IMR-90 (cell line): ENCODE results near the gene ZNRF3. TPM values are rescaled to one million over a fixed set of nuclear protein-coding genes. Genes with fewer than 3 reads are reported as not detected.

ENCODE experiments used
- ATAC-seq: fragments of 200-7000 bp; cut with Tn5 transposase; 2 replicates; pipeline ENCODE4 v1.9.1; 2020; ENCODE audit warnings: low read depth, mild to moderate bottlenecking, moderate library complexity
- BruUV-seq: library from RNA; stranded (reverse); fragments of 400-500 nt; replicated peaks from 2 replicates; lab custom pipeline; 2021; lab: Mats Ljungman, UMichigan
- CTCF ChIA-PET: fragments of 300-600 bp; formaldehyde crosslinking; extraction: SDS; loops from one replicate; lab custom pipeline; 2021; ENCODE audit warnings: antibody characterized with exemption; lab: Yijun Ruan, JAX
- POLR2A ChIA-PET: fragments of 300-600 bp; sonication (Branson Sonifier 250); formaldehyde crosslinking; loops from one replicate; lab custom pipeline; 2022; ENCODE audit warnings: antibody characterized with exemption; ENCODE audit not compliant: unreplicated experiment; lab: Charles Lee
- DNase-seq: peaks from one replicate; pipeline ENCODE4 v3.0.0; 2013
- H2AFZ ChIP-seq: replicated peaks from 2 replicates; pipeline ENCODE3; 2013; ENCODE audit warnings: low read length, mild to moderate bottlenecking; ENCODE audit not compliant: poor library complexity
- H2AK5ac ChIP-seq: 2 replicates; pipeline ENCODE4 v1.6.1; 2013; ENCODE audit warnings: low read depth, low read length, inconsistent platforms
- H2AK9ac ChIP-seq: replicated peaks from 2 replicates; pipeline ENCODE3; 2013; ENCODE audit warnings: mild to moderate bottlenecking, low read depth, low read length, moderate library complexity; ENCODE audit not compliant: poor library complexity
- H2BK120ac ChIP-seq: 2 replicates; pipeline ENCODE4 v1.6.1; 2013; ENCODE audit warnings: low read depth, low read length, inconsistent platforms
- H2BK15ac ChIP-seq: 3 replicates; pipeline ENCODE4 v1.6.1; 2013; ENCODE audit warnings: low read depth, low read length, inconsistent platforms
- H2BK20ac ChIP-seq: 2 replicates; pipeline ENCODE4 v1.6.1; 2013; ENCODE audit warnings: low read depth, mild to moderate bottlenecking, inconsistent platforms, low read length, moderate library complexity
- H2BK5ac ChIP-seq: 2 replicates; pipeline ENCODE4 v1.6.1; 2013; ENCODE audit warnings: mild to moderate bottlenecking, low read depth, low read length, inconsistent platforms; ENCODE audit not compliant: poor library complexity, severe bottlenecking
- H3K14ac ChIP-seq: replicated peaks from 2 replicates; pipeline ENCODE4 v1.6.1; 2013; ENCODE audit warnings: low read depth, low read length, inconsistent platforms
- H3K18ac ChIP-seq: 2 replicates; pipeline ENCODE4 v1.6.1; 2013; ENCODE audit warnings: low read depth, low read length, control low read depth
- H3K23ac ChIP-seq: 2 replicates; pipeline ENCODE4 v1.6.1; 2013; ENCODE audit warnings: low read depth, low read length, inconsistent platforms
- H3K27ac ChIP-seq: 2 replicates; pipeline ENCODE4 v1.5.1; 2013; ENCODE audit warnings: mild to moderate bottlenecking, control low read depth, low read length; ENCODE audit not compliant: insufficient read depth
- H3K27me3 ChIP-seq: 2 replicates; pipeline ENCODE4 v1.6.1; 2013; ENCODE audit warnings: low read length; ENCODE audit not compliant: control insufficient read depth, insufficient read depth
- H3K36me3 ChIP-seq: 2 replicates; pipeline ENCODE4 v1.6.1; 2013; ENCODE audit warnings: low read length, mixed read lengths; ENCODE audit not compliant: control insufficient read depth, insufficient read depth
- H3K4ac ChIP-seq: 2 replicates; pipeline ENCODE4 v1.6.1; 2013; ENCODE audit warnings: low read depth, low read length, inconsistent platforms
- H3K4me1 ChIP-seq: 2 replicates; pipeline ENCODE4 v1.6.1; 2013; ENCODE audit warnings: low read length, mixed read lengths; ENCODE audit not compliant: control insufficient read depth, insufficient read depth
- H3K4me2 ChIP-seq: 2 replicates; pipeline ENCODE4 v1.6.1; 2013; ENCODE audit warnings: low read depth, mild to moderate bottlenecking, control low read depth, low read length, moderate library complexity
- H3K4me3 ChIP-seq: 2 replicates; pipeline ENCODE4 v1.5.1; 2013; ENCODE audit warnings: low read depth, mild to moderate bottlenecking, control low read depth, low read length, moderate library complexity; ENCODE audit not compliant: insufficient read depth
- H3K56ac ChIP-seq: 2 replicates; pipeline ENCODE4 v1.6.1; 2013; ENCODE audit warnings: low read length, inconsistent platforms; ENCODE audit not compliant: insufficient read depth; ENCODE audit errors: extremely low read depth
- H3K79me1 ChIP-seq, 2 experiments: 2 replicates each; pipeline ENCODE4 v1.6.1; 2013; ENCODE audit warnings: low read length in 2 of 2, inconsistent platforms in 1 of 2, low read depth in 1 of 2
- H3K9ac ChIP-seq: 2 replicates; pipeline ENCODE4 v1.6.1; 2013; ENCODE audit warnings: low read depth, low read length, control low read depth
- H3K9me1 ChIP-seq: 2 replicates; pipeline ENCODE4 v1.6.1; 2013; ENCODE audit warnings: low read length, inconsistent platforms; ENCODE audit not compliant: insufficient read depth
- H3K9me3 ChIP-seq: 2 replicates; pipeline ENCODE4 v1.6.1; 2013; ENCODE audit warnings: low read length; ENCODE audit not compliant: control insufficient read depth, insufficient read depth
- H4K20me1 ChIP-seq: 2 replicates; pipeline ENCODE4 v1.6.1; 2013; ENCODE audit warnings: low read length, inconsistent platforms; ENCODE audit not compliant: insufficient read depth
- H4K5ac ChIP-seq: 2 replicates; pipeline ENCODE4 v1.6.1; 2013; ENCODE audit warnings: mild to moderate bottlenecking, low read depth, low read length, control low read depth
- H4K8ac ChIP-seq, 2 experiments: 2 replicates each; pipeline ENCODE4 v1.6.1; 2013; ENCODE audit warnings: low read depth in 2 of 2, low read length in 2 of 2, control low read depth in 1 of 2, inconsistent platforms in 1 of 2
- H4K91ac ChIP-seq: 2 replicates; pipeline ENCODE4 v1.6.1; 2013; ENCODE audit warnings: low read depth, low read length, inconsistent platforms; ENCODE audit not compliant: insufficient read depth
- CEBPB ChIP-seq: IDR thresholded peaks from 2 replicates; pipeline ENCODE4 v1.6.1; 2012; ENCODE audit warnings: low read depth, low read length, improper control_type of control experiment
- CTCF ChIP-seq: conservative IDR thresholded peaks from 2 replicates; pipeline ENCODE4 v1.5.1; 2012; ENCODE audit warnings: mild to moderate bottlenecking, low read depth, low read length, improper control_type of control experiment
- ELK1 ChIP-seq: fragments of 150-350 bp; IDR thresholded peaks from 2 replicates; pipeline ENCODE4 v1.6.1; 2016; ENCODE audit warnings: low read depth, mild to moderate bottlenecking, low read length, moderate library complexity, borderline replicate concordance
- FOS ChIP-seq: fragments of 150-350 bp; IDR thresholded peaks from 2 replicates; pipeline ENCODE4 v1.6.1; 2016; ENCODE audit warnings: low read depth, low read length
- MAZ ChIP-seq: IDR thresholded peaks from 2 replicates; pipeline ENCODE4 v1.6.1; 2012; ENCODE audit warnings: low read depth, mild to moderate bottlenecking, low read length, improper control_type of control experiment, moderate library complexity, borderline replicate concordance
- MXI1 ChIP-seq: IDR thresholded peaks from 2 replicates; pipeline ENCODE4 v1.6.1; 2012; ENCODE audit warnings: low read depth, mild to moderate bottlenecking, low read length, moderate library complexity, borderline replicate concordance
- NFE2L2 ChIP-seq: fragments of 150-350 bp; IDR thresholded peaks from 2 replicates; pipeline ENCODE4 v1.6.1; 2016; ENCODE audit warnings: low read depth, mild to moderate bottlenecking, low read length
- POLR2A ChIP-seq: IDR thresholded peaks from 2 replicates; pipeline ENCODE4 v1.6.1; 2012; ENCODE audit warnings: mild to moderate bottlenecking, low read depth, low read length
- RCOR1 ChIP-seq: IDR thresholded peaks from 2 replicates; pipeline ENCODE4 v1.6.1; 2012; ENCODE audit warnings: mild to moderate bottlenecking, low read length, improper control_type of control experiment; ENCODE audit not compliant: insufficient replicate concordance
- RFX5 ChIP-seq: IDR thresholded peaks from 2 replicates; pipeline ENCODE4 v1.8.0; 2012; ENCODE audit warnings: low read depth, mild to moderate bottlenecking, low read length, moderate library complexity
- USF2 ChIP-seq: fragments of 150-350 bp; IDR thresholded peaks from 2 replicates; pipeline ENCODE4 v1.6.1; 2017; ENCODE audit warnings: mild to moderate bottlenecking, antibody characterized with exemption, low read length, low read depth
- WGBS, 2 experiments: methylation state at CpG; one replicate each; pipeline versions ENCODE4 v1.1.5 to v1.1.7; 2013; ENCODE audit warnings: missing lambda C conversion rate in 2 of 2; ENCODE audit not compliant: insufficient read length in 1 of 2; ENCODE audit errors: extremely low coverage in 2 of 2; 5-methylcytosine and 5-hydroxymethylcytosine counted together
- dilution Hi-C: fragments of 300-500 bp; cut with HindIII; formaldehyde crosslinking; loops from one replicate; pipeline ENCODE4 v1.14.3; 2018; ENCODE audit warnings: low sequenced_read_pairs; ENCODE audit not compliant: unreplicated experiment
- in situ Hi-C: fragments of 300-500 bp; cut with MboI; formaldehyde crosslinking; loops from 3 replicates; pipeline ENCODE4 v1.14.3; 2019; ENCODE audit warnings: low sequenced_read_pairs, inconsistent platforms, mixed read lengths
- intact Hi-C: fragments of 100-400 bp; cut with micrococcal nuclease; formaldehyde crosslinking; loops from 2 replicates; pipeline ENCODE4 v1.10.0; 2022
- polyA plus RNA-seq, 3 experiments: library from polyadenylated mRNA; depleted of rRNA; stranded (reverse); fragments of >200 nt; gene quantifications; 2 replicates each; pipeline ENCODE4 v1.2.3, GENCODE V29; 2012; ENCODE audit warnings: low replicate concordance in 1 of 3
- total RNA-seq: library from RNA; depleted of rRNA; stranded (reverse); fragments of >200 nt; gene quantifications from 2 replicates; pipeline ENCODE4 v1.2.3, GENCODE V29; 2012

ZNRF3 gene
- total and polyA plus RNA-seq, 2 of the 4 experiments (the other 2 are of a cell fraction), result 1.4 to 2.4 TPM

GRCh38 chr22:28939932-28940331, 56.6 kb downstream of the ZNRF3 start:
- H2AK9ac ChIP-seq, result no peak overlapping the region
- no peaks in the 10 kb centered on the region for H3K9me3 ChIP-seq
- H3K18ac ChIP-seq, result no peak overlapping the region
- no peak overlapping the region for H2AFZ ChIP-seq
- H3K27ac ChIP-seq, result no peak overlapping the region
- no peak overlapping the region for H3K56ac ChIP-seq
- TF ChIP-seq NFE2L2 (no peak), MAZ (no peak), CTCF (no peak), CEBPB (no peak), MXI1 (no peak), ELK1 (no peak), USF2 (no peak), RCOR1 (no peak), RFX5 (no peak), POLR2A (no peak), FOS (no peak)
- H3K79me1 ChIP-seq, result peaks cover 9 to 21% of the 10 kb centered on the region in 2 experiments; a peak in 3 of 4 replicates
- no peak overlapping the region for H2BK120ac ChIP-seq
- H3K4me2 ChIP-seq, result no peak overlapping the region
- no peak overlapping the region for H3K23ac ChIP-seq
- POLR2A ChIA-PET, result no interaction called here
- ATAC-seq, result no peak
- no peak overlapping the region for H3K9ac ChIP-seq
- H3K9me1 ChIP-seq, result peaks cover 3% of the 10 kb centered on the region; the same call in 1 of the 2 replicates
- H3K14ac ChIP-seq, result no peak overlapping the region
- no peak overlapping the region for H2BK20ac ChIP-seq
- no peak overlapping the region for H2BK15ac ChIP-seq
- H4K91ac ChIP-seq, result no peak overlapping the region
- no peak overlapping the region for H4K8ac ChIP-seq
- H3K4me1 ChIP-seq, result no peaks in the 10 kb centered on the region
- H2AK5ac ChIP-seq, result no peak overlapping the region
- in situ Hi-C loops, result no loop called here
- no TSS peak for BruUV-seq
- WGBS, 2 experiments, result no CpG with 5 or more reads among the region's 2 CpGs
- no peak overlapping the region for H3K4me3 ChIP-seq
- no peak overlapping the region for H4K5ac ChIP-seq
- no peak for DNase-seq
- CTCF ChIA-PET, result no interaction called here
- H2BK5ac ChIP-seq, result no peak overlapping the region
- intact Hi-C loops, result no loop called here
- dilution Hi-C loops, result no loop called here
- no peak overlapping the region for H3K4ac ChIP-seq
- no peaks in the 10 kb centered on the region for H3K27me3 ChIP-seq
- no peaks in the 10 kb centered on the region for H3K36me3 ChIP-seq
- H4K20me1 ChIP-seq, result no peaks in the 10 kb centered on the region
